ENCODE results near the gene HIVEP3. TPM values are rescaled to one million over a fixed set of nuclear protein-coding genes. Genes with fewer than 3 reads are reported as not detected.

The HIVEP3 gene
- total RNA-seq, 1 donor from 2014 or later = 0.37 TPM

DNA sequence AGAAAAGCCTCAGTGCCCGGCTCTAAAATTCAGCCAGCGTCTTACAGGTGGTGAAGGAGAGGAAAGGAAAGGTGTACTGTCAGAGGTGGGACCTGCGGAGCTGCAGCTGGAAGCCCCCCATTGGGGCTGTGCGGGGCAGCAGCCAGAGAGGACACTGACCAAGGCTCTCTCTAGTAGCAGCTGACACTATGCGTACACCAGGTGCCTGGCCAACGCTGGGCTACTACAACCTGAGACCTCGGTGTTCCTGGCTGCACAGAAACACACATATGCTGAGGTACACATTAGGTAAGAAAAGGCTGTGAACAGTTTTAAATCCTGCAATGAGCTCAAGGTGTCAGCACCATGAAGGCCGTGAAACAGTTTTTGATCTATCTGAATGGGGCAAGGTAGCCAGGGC is 378.7 kb downstream of the HIVEP3 start:
- peaks cover 9% of the 10 kb centered on the region for H3K4me1 ChIP-seq
- peaks cover 29% of the 10 kb centered on the region for H3K4me1 Mint-ChIP-seq
- no peak overlapping the region for H3K9ac ChIP-seq
- H3K27ac Mint-ChIP-seq = no peak overlapping the region
- TF ChIP-seq EZH2 (IDR thresholded peaks at IDR 0.05) (no peak), CTCF (IDR thresholded peaks at IDR 0.05) (no peak), EZH2phosphoT487 (IDR thresholded peaks at IDR 0.05) (no peak)
- peaks cover 9% of the 10 kb centered on the region for H3K27me3 Mint-ChIP-seq (ENCODE audit: insufficient read depth, low read depth)
- H3K27ac ChIP-seq = no peak overlapping the region
- no peaks in the 10 kb centered on the region for H3K36me3 Mint-ChIP-seq
- no peaks in the 10 kb centered on the region for H3K9me3 Mint-ChIP-seq
- H3K79me2 ChIP-seq (ENCODE audit: low read depth) = no peaks in the 10 kb centered on the region
- DNase-seq (ENCODE audit: low spot score) = no peak
- no peaks in the 10 kb centered on the region for H4K20me1 ChIP-seq (ENCODE audit: low read depth)
- no peak overlapping the region for H2AFZ ChIP-seq (replicated peaks)
- no peaks in the 10 kb centered on the region for H3K27me3 ChIP-seq
- no peak overlapping the region for H3K4me2 ChIP-seq
- H3F3A ChIP-seq (ENCODE audit: low read depth) = no peaks in the 10 kb centered on the region
- H3K9me3 ChIP-seq (ENCODE audit: low read depth) = no peaks in the 10 kb centered on the region
- no peaks in the 10 kb centered on the region for H3K36me3 ChIP-seq
- no peak overlapping the region for H3K4me3 Mint-ChIP-seq
- no peak overlapping the region for H3K4me3 ChIP-seq

DNA sequence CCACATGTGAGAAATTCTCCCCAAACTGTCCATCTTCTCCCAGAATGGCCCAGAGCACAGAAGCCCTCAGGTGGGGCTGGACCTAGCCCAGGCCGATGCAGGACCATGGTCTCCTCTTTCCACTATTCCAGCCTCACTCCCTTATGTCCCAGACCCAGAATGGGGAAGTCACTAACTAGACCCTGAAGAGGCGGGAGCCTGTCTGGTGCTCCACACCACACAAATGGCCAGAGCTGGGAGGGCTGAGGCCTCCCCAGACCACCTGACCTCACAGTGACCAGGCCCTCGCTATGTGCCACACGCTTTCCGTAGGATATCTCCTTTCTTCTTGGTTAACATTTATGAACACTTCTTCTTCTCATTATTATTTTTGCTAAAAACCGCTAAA is 379.3 kb downstream of the HIVEP3 start:
- Histone ChIP-seq H3K79me2 (ENCODE audit: low read depth) (no peaks in the 10 kb centered on the region), H3K4me3 (no peak overlapping the region), H3K27me3 (no peaks in the 10 kb centered on the region), H3K4me2 (no peak overlapping the region), H3F3A (ENCODE audit: low read depth) (no peaks in the 10 kb centered on the region), H4K20me1 (ENCODE audit: low read depth) (no peaks in the 10 kb centered on the region), H3K4me1 (peaks cover 9% of the 10 kb centered on the region), H3K27ac (no peak overlapping the region), H3K36me3 (no peaks in the 10 kb centered on the region), H2AFZ (replicated peaks) (no peak overlapping the region), H3K9ac (no peak overlapping the region), H3K9me3 (ENCODE audit: low read depth) (no peaks in the 10 kb centered on the region)
- TF ChIP-seq CTCF (IDR thresholded peaks at IDR 0.05) = no peak
- TF ChIP-seq EZH2 (IDR thresholded peaks at IDR 0.05) = no peak
- no peak for TF ChIP-seq EZH2phosphoT487 (IDR thresholded peaks at IDR 0.05)
- Mint-ChIP-seq H3K27ac (no peak overlapping the region), H3K9me3 (no peaks in the 10 kb centered on the region), H3K36me3 (peaks cover 1% of the 10 kb centered on the region), H3K27me3 (ENCODE audit: insufficient read depth, low read depth) (peaks cover 9% of the 10 kb centered on the region), H3K4me3 (no peak overlapping the region), H3K4me1 (peaks cover 32% of the 10 kb centered on the region)
- DNase-seq (ENCODE audit: low spot score) = no peak

DNA sequence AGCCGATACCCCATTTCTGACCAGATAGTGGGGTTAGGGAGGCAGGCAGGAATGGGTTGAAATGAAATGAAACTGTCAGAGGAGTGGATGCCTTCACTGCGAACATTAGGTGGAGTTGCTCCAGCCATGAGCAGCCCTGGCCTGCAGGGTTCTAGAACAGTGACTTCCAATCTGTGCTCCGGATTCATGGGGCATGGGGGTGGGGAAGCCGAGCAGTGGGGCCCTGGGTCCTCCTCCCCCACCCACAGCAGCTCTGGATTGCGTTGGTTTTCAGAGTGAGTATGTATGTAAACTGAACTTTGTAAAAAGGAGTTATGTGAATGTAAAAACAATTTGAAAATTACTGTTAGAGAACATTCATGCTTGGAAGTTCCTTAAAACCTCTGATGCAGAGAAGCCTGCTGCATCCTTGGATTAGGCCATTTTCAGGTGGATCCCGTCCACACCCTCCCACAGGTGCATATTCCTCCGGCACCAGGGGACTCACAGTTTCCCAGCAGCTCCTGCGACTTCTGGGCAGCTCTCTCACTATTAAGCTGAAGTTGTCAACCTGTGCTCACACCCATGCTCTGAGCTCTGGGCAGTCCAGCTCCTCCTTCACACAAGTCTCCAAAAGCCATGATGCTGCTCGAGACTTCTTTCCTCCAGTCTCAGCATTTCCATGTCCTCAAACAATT is 379.8 kb downstream of the HIVEP3 start:
- Histone ChIP-seq H3K4me1 (peaks cover 9% of the 10 kb centered on the region), H3F3A (ENCODE audit: low read depth) (no peaks in the 10 kb centered on the region), H3K4me2 (no peak overlapping the region), H3K36me3 (no peaks in the 10 kb centered on the region), H4K20me1 (ENCODE audit: low read depth) (no peaks in the 10 kb centered on the region), H3K79me2 (ENCODE audit: low read depth) (no peaks in the 10 kb centered on the region), H3K27ac (no peak overlapping the region), H3K9me3 (ENCODE audit: low read depth) (no peaks in the 10 kb centered on the region), H3K4me3 (no peak overlapping the region), H2AFZ (replicated peaks) (no peak overlapping the region), H3K9ac (no peak overlapping the region), H3K27me3 (no peaks in the 10 kb centered on the region)
- Mint-ChIP-seq H3K27ac (no peak overlapping the region), H3K27me3 (ENCODE audit: insufficient read depth, low read depth) (peaks cover 8% of the 10 kb centered on the region), H3K9me3 (no peaks in the 10 kb centered on the region), H3K4me3 (no peak overlapping the region), H3K4me1 (peaks cover 33% of the 10 kb centered on the region), H3K36me3 (peaks cover 1% of the 10 kb centered on the region)
- TF ChIP-seq EZH2phosphoT487 (IDR thresholded peaks at IDR 0.05) (no peak), CTCF (IDR thresholded peaks at IDR 0.05) (no peak), EZH2 (IDR thresholded peaks at IDR 0.05) (no peak)
- DNase-seq (ENCODE audit: low spot score) = no peak
